GM18499 (cell line): ENCODE data around the gene RIIAD1.

ENCODE experiments used
- ATAC-seq: cut with Tn5 transposase; IDR thresholded peaks from one replicate; pipeline ENCODE4 v1.9.1; 2021; ENCODE audit warnings: moderate number of reproducible peaks; ENCODE audit not compliant: insufficient read depth, unreplicated experiment

The RIIAD1 gene

GRCh38 chr1:151710187-151710840, 11.0 kb upstream of the RIIAD1 start:
- ATAC-seq: no peak

DNA sequence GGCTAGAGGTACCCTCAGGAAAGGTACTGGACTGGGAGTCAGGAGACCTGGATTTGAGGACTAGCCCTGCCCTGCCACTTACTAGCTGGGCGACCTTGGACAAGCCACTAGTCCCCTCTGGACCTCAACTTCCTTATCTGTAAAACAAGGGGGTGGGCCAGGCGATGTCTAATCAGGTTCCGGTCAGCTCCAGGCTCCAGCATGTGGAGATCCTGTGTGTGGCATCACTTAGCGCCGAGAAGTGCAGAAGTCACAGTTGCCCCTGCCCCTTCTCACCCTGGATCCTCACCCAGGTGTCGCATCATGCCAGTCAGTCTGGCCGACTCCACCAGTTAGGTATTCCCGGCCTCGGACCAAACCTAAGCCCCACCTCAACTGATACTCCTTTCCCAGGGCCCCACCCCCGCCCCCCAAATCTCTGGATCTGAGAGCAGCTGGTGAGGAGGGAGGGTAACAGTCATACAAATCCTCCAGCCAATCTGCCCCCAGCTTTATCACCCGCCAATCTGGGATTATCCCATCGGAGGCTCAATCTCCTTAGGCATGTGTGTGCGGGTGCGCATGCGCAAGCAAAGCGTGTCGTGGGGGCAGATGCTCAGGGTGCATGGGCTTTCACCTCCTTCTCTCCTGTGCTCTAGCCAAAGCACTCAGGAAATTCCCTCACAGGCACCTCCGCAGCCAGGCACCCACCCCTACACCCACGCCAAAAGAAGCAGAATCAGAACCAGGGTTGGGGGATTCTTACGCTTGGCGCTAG, 10.1 kb upstream of the RIIAD1 start:
- no peak for ATAC-seq

GRCh38 chr1:151711951-151712350, 9.4 kb upstream of the RIIAD1 start:
- ATAC-seq: no peak

GRCh38 chr1:151713044-151713443, 8.3 kb upstream of the RIIAD1 start:
- no peak for ATAC-seq

DNA sequence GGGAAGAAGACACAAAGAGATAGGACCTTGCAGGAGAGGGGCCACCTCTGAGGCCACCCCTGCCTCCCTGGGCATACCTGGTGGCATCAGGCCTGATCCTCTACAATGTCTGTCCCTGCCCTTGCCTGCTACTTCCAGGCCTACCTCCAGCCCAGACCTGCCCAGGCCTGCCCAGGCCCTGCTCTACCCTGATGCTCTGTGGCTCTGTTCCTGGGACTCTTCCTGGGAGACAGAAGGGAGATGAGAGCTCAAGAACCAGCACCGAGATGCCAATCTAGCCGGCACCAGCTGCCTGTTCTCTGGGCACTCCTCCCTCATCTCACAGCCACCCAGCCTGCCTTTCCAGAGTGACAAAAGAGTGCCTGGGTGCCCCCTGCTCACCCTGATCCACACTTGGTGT, 7.4 kb upstream of the RIIAD1 start:
- no peak for ATAC-seq

- ATAC-seq: no peak
Measured at GRCh38 chr1:151714820-151715725, 6.2 kb upstream of the RIIAD1 start.

- ATAC-seq: no peak
Measured at GRCh38 chr1:151715726-151716404, 5.5 kb upstream of the RIIAD1 start.

DNA sequence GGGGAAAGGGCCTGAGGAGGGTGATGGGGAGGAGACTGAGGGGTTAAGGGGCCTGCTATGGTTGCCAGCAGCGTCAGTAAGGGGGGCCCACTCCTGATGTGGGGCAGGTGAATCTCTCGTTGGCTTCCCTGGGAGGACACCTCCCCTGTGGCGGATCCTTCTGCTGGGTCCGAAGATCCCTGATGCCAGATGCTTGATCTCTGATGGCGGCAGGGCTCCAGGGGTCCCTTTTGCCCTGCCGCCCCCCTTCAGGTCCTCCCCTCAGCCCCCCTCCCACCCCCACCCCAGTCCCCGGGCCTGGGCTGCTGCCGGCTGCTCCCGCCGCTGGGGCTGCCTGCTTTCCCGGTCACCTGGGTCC, 4.9 kb upstream of the RIIAD1 start:
- no peak for ATAC-seq

DNA sequence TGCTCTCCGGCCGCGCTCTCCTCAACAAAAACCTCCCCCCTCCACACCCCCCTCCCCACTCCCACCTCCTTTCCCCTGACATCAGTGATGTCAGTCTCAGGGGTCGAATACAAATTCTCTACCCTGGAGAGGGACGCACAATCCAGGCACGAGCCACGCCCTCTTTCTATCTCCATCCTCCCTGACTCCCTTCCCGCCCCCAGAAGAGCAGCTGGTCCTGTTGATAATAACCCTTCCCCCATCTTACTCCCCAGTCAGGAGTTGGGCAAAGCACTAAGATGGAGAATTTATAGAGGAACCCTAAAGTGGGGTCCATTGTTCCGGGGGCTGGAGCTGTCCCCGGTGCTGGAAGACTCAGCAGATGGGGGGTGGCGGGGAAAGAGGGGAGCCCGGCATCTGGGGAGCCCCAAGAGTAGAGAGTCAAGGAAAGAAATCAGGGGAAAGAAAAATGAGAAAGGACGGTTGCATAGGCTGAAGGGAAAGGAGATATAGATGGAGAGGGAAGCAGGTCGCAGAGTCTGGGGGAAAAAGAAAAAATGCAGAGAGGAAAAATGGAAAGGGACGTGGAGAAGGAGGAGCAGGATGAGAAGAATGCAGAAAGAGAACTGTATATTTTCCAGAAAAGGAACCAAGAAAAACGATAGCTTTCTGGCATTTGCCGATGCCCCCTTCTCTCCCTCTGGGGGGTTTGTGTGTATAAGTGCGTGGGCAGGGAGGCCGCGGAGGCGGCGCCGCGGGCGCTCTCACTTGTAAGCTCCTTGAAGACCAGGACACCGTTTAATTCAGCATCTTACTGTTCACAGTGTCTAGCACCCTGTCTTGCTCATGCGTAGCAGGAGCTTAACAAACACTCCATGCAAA, 4.3 kb upstream of the RIIAD1 start, which contains the start of gene CELF3:
Gene CELF3, minus strand, starts transcription at position 33 of the 861 bp plus-strand sequence. CDS start 783 bp downstream, outside the sequence.
- no peak for ATAC-seq

GRCh38 chr1:151718011-151718431, 3.3 kb upstream of the RIIAD1 start:
- no peak for ATAC-seq

- no peak for ATAC-seq
Measured at GRCh38 chr1:151718666-151719065, 2.7 kb upstream of the RIIAD1 start.

GRCh38 chr1:151720125-151720524, 1.2 kb upstream of the RIIAD1 start:
- ATAC-seq: no peak

GRCh38 chr1:151720554-151720953, 768 bp upstream of the RIIAD1 start:
- no peak for ATAC-seq

DNA sequence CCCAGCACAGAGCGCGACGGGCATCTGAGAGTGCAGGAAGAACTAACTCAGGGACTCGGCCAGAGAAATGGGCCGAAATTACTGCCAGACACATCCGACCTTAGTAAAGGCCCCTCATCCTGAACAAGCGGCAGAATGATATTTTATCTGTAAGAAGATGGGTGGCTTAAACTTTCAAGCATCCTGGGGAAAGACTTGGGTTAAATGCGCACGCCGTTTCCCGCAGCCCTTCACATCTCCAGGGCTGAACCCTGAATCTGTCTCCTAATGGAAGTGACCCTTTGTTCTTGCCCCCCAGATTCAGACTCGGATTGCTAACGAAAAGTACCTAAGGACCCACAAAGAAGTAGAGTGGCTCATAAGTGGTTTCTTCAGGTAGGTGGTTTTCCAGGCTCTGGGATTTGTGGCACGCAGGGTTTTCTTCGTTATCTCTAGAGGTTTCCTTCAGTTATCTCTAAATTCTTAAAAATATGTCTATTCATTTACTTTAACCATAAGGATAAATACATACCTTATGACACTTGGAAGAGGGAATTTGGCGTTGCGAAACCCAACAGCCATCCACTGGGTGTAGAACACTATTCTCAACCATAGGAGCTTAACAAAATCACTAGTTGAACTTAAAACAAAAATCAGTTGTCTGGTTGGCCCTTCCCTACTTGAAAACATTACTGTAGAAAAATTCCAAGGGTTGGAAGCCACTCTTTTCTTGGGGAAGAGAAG, 627 bp downstream of the RIIAD1 start:
- ATAC-seq: no peak

DNA sequence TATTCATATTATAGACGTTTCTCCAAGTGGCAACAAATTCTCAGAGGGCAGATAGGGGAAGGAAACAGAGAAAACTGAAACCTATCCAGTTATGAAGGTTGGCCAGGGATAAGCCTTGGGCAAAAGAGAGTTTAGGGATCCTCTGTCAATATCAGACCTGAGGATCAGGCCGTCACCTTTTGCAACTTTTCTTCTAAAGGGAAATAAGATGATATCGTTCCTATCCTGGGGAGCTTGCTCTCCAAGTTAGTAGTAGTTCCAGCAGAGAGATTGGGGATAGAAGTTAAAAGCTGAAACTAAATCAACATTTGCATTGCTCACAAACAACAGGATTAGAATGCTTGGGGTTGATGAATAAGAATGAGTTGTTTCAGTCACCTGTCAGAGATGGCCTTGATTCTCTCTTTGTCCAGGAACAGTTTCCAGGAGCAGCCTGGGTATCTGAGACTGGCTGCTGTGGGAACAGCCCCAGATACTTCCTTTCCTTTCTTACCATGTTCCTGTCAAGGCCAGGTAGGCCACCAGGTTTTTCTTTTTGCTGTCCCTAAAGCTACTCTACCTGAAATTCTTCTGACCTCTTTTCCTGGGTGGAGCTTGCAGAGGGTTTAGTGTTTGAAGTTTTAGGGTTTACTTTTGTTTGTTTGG, 2.5 kb downstream of the RIIAD1 start:
- ATAC-seq: no peak

GRCh38 chr1:151728151-151729054, 7.1 kb downstream of the RIIAD1 start:
- ATAC-seq: no peak
